ENCODE data around the gene PPP1R3G. TPM values are rescaled to one million over a fixed set of nuclear protein-coding genes. Genes with fewer than 3 reads are reported as not detected.

PPP1R3G gene
- total RNA-seq (2012; rRNA removed) (under 0.01 and 0.18 TPM in 2 replicates), polyA plus RNA-seq (2012; rRNA removed) (0.09 and 0.10 TPM in 2 replicates), Bru-seq, nascent RNA (percentile 16 among the genes with signal in this experiment), BruChase-seq, experiment 1, labeled RNA remaining after a 6-hour chase (percentile 32 among the genes with signal in this experiment), BruChase-seq, experiment 2, labeled RNA remaining after a 2-hour chase (percentile 30 among the genes with signal in this experiment)
- 0.06 and 0.16 TPM in 2 replicates for polyA plus RNA-seq (2012; cell fraction: cytosol; rRNA removed)
- 0.09 and 0.10 TPM in 2 replicates for polyA plus RNA-seq (2012; cell fraction: nucleus; rRNA removed; ENCODE audit: low replicate concordance)
- long read RNA-seq, full-length matches to known transcripts, result 3 of 3 reads
- long read RNA-seq, partial matches to known transcripts, result 0 of 3 reads
- long read RNA-seq, other reads (novel, unspliced or antisense), result 0 of 3 reads

- no peak within 1 kb of the TSS for H2BK5ac ChIP-seq (ENCODE audit: low read depth, low read length, poor library complexity, severe bottlenecking)
- peak within 1 kb of the TSS; percentile 65 for H3K4ac ChIP-seq (ENCODE audit: low read depth, low read length)
- H2BK120ac ChIP-seq (ENCODE audit: low read depth, low read length), result peak within 1 kb of the TSS; percentile 47
- H3K9me1 ChIP-seq (ENCODE audit: insufficient read depth, low read length), result peaks cover 5% of the 10 kb centered on the region; the same call in 1 of the 2 replicates
- H2AK5ac ChIP-seq (ENCODE audit: low read depth, low read length), result no peak within 1 kb of the TSS
- H3K9me3 ChIP-seq (ENCODE audit: control insufficient read depth, insufficient read depth, low read length), result no peaks in the 10 kb centered on the region; the same call in 1 of the 2 replicates
- H3K56ac ChIP-seq (ENCODE audit: extremely low read depth, insufficient read depth, low read length), result no peak within 1 kb of the TSS
- peak within 1 kb of the TSS; percentile 42; the same call in 1 of the 2 replicates for H4K91ac ChIP-seq (ENCODE audit: insufficient read depth, low read depth, low read length)
- peak within 1 kb of the TSS; percentile 52; the same call in 1 of the 2 replicates for H3K23ac ChIP-seq (ENCODE audit: low read depth, low read length)
- H2BK20ac ChIP-seq (ENCODE audit: low read depth, low read length), result no peak within 1 kb of the TSS; the same call in 1 of the 2 replicates
- no peak for TF ChIP-seq BHLHE40 (IDR thresholded peaks at IDR 0.05; ENCODE audit: low read depth, low read length)
- TF ChIP-seq CTCF (conservative IDR thresholded peaks at IDR 0.05; ENCODE audit: low read depth, low read length), result no peak
- TF ChIP-seq MXI1 (IDR thresholded peaks at IDR 0.05; ENCODE audit: borderline replicate concordance, low read depth, low read length), result no peak
- peak; percentile 22; the same call in 1 of the 2 replicates for TF ChIP-seq MAZ (IDR thresholded peaks at IDR 0.05; ENCODE audit: borderline replicate concordance, low read depth, low read length)
- no peaks in the 10 kb centered on the region for H4K20me1 ChIP-seq (ENCODE audit: insufficient read depth, low read length)
- peak within 1 kb of the TSS; percentile 22; the same call in 1 of the 2 replicates for H3K18ac ChIP-seq (ENCODE audit: low read depth, low read length)
- peak within 1 kb of the TSS; percentile 49 for H3K4me3 ChIP-seq (ENCODE audit: insufficient read depth, low read depth, low read length)
- H3K4me2 ChIP-seq (ENCODE audit: low read depth, low read length), result peak within 1 kb of the TSS; percentile 86
- no TSS peak for BruUV-seq (replicated peaks)
- ChIA-PET POLR2A (ENCODE audit: unreplicated experiment) (no interaction called here), CTCF (no interaction called here)
- no peaks in the 10 kb centered on the region for H3K79me1 ChIP-seq (ENCODE audit: low read depth in 1 of 2, low read length in 2 of 2)
- no peaks in the 10 kb centered on the region for H3K36me3 ChIP-seq (ENCODE audit: control insufficient read depth, insufficient read depth, low read length)
- H3K14ac ChIP-seq (replicated peaks; ENCODE audit: low read depth, low read length), result peak within 1 kb of the TSS; percentile 48; the same call in 1 of the 2 replicates
- peaks cover 12% of the 10 kb centered on the region for H3K4me1 ChIP-seq (ENCODE audit: control insufficient read depth, insufficient read depth, low read length)
- dilution Hi-C loops (cut with HindIII; ENCODE audit: low sequenced_read_pairs, unreplicated experiment) (no loop called here), in situ Hi-C loops (cut with MboI; ENCODE audit: low sequenced_read_pairs) (no loop called here), intact Hi-C loops (cut with micrococcal nuclease) (no loop called here)
- peak within 1 kb of the TSS in 1 of 2 experiments; percentile 35; a peak in 2 of 4 replicates for H4K8ac ChIP-seq (ENCODE audit: low read depth in 2 of 2, low read length in 2 of 2)
- H2AFZ ChIP-seq (replicated peaks; ENCODE audit: low read length, poor library complexity), result peak within 1 kb of the TSS; percentile 76
- DNase-seq (peak; percentile 65), ATAC-seq (ENCODE audit: low read depth) (peak; percentile 72)
- peaks cover 23% of the 10 kb centered on the region for H3K27me3 ChIP-seq (ENCODE audit: control insufficient read depth, insufficient read depth, low read length)
- no peak within 1 kb of the TSS; the same call in 2 of the 3 replicates for H2BK15ac ChIP-seq (ENCODE audit: low read depth, low read length)
- H2AK9ac ChIP-seq (replicated peaks; ENCODE audit: low read depth, low read length, poor library complexity), result peak within 1 kb of the TSS; percentile 84
- WGBS, 2 experiments (ENCODE audit: extremely low coverage in 2 of 2, insufficient read length in 1 of 2), result 2% methylated on average over 29 of the region's 83 CpGs; no CpG with 5 or more reads in 1 of the 2 experiments
- H4K5ac ChIP-seq (ENCODE audit: low read depth, low read length), result peak within 1 kb of the TSS; percentile 70; the same call in 1 of the 2 replicates
- peak within 1 kb of the TSS; percentile 34; the same call in 1 of the 2 replicates for H3K9ac ChIP-seq (ENCODE audit: low read depth, low read length)
- peak within 1 kb of the TSS; percentile 26; the same call in 1 of the 2 replicates for H3K27ac ChIP-seq (ENCODE audit: insufficient read depth, low read length)
These were observed at the start of gene PPP1R3G for GRCh38 chr6:5084781-5085647. Gene PPP1R3G, plus strand, starts transcription at chr6:5085341. Its CDS starts 145 bp downstream, at chr6:5085486.

Measured in IMR-90 (cell line).